WERI-Rb-1 (cell line): ENCODE data around the gene MRPL32.

Experiments
- DNase-seq: peaks from one replicate; pipeline ENCODE4 v3.0.0-alpha.2; 2020
- H3K27ac ChIP-seq: fragments of 250-450 bp; sonication (Bioruptor Pico); 2 replicates; pipeline ENCODE4 v1.5.1; 2020; ENCODE audit warnings: mild to moderate bottlenecking, moderate library complexity
- H3K27me3 ChIP-seq: fragments of 250-450 bp; sonication (Bioruptor Pico); 2 replicates; pipeline ENCODE4 v1.5.1; 2021; ENCODE audit warnings: mild to moderate bottlenecking, low read depth, moderate library complexity; ENCODE audit not compliant: insufficient read depth, severe bottlenecking
- H3K36me3 ChIP-seq: fragments of 250-450 bp; sonication (Bioruptor Pico); 2 replicates; pipeline ENCODE4 v1.5.1; 2020; ENCODE audit warnings: mild to moderate bottlenecking, moderate library complexity
- H3K4me3 ChIP-seq: 2 replicates; pipeline ENCODE4 v1.5.1; 2011; ENCODE audit warnings: low read depth, mild to moderate bottlenecking, control low read depth, low read length
- H3K9me3 ChIP-seq: fragments of 250-450 bp; sonication (Bioruptor Pico); 2 replicates; pipeline ENCODE4 v1.5.1; 2021; ENCODE audit warnings: mild to moderate bottlenecking, moderate library complexity; ENCODE audit not compliant: severe bottlenecking
- TF ChIP-seq, protein P1 (sequence below): IDR thresholded peaks from 2 replicates; pipeline ENCODE4 v1.5.1; 2011; ENCODE audit warnings: low read depth, mild to moderate bottlenecking, control low read depth, inconsistent platforms, low read length

The MRPL32 gene

DNA sequence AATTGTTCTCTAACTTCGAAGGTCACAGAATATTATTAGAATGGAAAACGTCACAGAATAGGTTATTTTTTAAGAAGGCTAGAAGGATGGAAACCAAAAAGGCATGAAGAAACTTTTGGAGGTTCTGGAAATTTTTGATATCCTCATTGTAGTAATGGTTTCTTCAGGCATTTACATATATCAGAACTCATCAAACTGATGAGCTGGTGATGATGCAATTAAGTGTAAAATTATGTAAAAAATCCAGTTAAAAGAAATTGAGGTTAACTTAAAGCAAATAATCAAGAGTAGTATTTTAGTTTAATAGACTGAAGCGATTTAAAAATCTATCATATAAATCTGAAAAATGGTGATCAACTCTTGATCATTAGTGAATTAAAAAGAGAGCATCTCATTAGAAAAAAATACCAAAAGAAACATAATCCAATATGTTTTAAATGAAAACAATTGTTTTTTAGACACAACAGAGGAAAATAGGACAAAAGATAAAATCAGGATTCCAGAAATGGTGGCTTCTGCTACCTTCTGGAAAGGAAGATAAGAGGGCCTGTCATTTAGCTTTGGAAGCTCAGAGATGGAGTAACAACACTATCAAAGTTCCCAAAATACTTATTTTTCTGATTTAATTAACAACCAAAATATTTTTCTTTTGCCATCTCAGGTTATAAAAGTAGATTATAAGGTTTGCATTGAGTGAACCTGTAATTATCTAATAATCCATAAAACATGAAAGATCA is 10.0 kb upstream of the MRPL32 start:
- no peak for DNase-seq
- TF ChIP-seq, protein P1, sequence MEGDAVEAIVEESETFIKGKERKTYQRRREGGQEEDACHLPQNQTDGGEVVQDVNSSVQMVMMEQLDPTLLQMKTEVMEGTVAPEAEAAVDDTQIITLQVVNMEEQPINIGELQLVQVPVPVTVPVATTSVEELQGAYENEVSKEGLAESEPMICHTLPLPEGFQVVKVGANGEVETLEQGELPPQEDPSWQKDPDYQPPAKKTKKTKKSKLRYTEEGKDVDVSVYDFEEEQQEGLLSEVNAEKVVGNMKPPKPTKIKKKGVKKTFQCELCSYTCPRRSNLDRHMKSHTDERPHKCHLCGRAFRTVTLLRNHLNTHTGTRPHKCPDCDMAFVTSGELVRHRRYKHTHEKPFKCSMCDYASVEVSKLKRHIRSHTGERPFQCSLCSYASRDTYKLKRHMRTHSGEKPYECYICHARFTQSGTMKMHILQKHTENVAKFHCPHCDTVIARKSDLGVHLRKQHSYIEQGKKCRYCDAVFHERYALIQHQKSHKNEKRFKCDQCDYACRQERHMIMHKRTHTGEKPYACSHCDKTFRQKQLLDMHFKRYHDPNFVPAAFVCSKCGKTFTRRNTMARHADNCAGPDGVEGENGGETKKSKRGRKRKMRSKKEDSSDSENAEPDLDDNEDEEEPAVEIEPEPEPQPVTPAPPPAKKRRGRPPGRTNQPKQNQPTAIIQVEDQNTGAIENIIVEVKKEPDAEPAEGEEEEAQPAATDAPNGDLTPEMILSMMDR, result no peak
- H3K9me3 ChIP-seq, result no peaks in the 10 kb centered on the region
- H3K27me3 ChIP-seq, result no peaks in the 10 kb centered on the region
- no peak overlapping the region for H3K27ac ChIP-seq
- H3K36me3 ChIP-seq, result peaks cover 86% of the 10 kb centered on the region
- no peak overlapping the region for H3K4me3 ChIP-seq

DNA sequence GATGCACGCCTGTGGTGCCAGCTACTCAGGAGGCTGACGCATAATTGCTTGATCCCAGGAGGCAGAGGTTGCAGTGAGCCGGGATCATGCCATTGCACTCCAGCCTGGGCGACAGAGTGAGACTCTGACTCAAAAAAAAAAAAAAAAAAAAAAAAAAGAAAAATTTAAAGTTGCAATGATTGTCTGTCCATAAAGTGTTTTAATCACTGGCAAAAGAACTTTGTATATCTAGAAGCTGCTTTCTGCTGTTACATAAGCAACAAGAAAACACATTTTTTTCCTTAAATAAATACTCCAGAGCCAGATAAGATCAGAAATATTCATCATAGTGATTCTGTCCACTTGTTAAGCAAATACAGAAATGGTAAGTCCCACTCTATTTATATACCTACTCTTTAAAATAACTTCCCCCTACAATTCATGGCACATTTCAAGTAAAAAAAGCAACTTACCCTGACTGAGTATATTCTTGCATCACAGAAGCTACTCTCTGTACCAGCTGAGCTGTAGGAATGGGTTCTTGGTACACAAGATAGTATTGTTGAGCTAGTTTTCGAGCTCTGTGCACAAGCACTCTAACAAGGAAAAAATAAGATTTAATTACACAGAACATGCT is 7.8 kb upstream of the MRPL32 start:
- Histone ChIP-seq H3K27ac (no peak overlapping the region), H3K9me3 (no peaks in the 10 kb centered on the region), H3K27me3 (no peaks in the 10 kb centered on the region), H3K36me3 (peaks cover 76% of the 10 kb centered on the region), H3K4me3 (no peak overlapping the region)
- TF ChIP-seq, protein P1, result no peak
- DNase-seq, result no peak

DNA sequence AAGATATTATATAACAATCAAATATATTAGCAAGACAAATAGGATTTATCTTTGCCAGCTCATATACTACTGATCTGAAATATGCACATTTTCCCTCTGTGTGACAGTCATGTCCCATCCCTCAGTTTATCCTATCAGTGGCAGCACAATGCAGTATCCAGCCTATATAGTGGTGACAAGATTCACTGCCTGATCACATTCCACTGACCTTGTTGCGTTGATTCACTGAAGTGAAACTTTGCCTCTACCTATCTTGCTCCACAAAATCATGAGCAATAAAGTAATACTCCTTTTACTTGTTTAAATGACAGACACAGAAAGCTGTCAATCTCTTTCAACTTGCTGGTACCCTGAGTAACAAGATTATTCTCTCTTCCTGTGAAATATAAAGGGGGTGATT is 6.5 kb upstream of the MRPL32 start:
- Histone ChIP-seq H3K36me3 (peaks cover 66% of the 10 kb centered on the region), H3K9me3 (no peaks in the 10 kb centered on the region), H3K27ac (no peak overlapping the region), H3K27me3 (no peaks in the 10 kb centered on the region), H3K4me3 (no peak overlapping the region)
- no peak for DNase-seq
- TF ChIP-seq, protein P1, result no peak

DNA sequence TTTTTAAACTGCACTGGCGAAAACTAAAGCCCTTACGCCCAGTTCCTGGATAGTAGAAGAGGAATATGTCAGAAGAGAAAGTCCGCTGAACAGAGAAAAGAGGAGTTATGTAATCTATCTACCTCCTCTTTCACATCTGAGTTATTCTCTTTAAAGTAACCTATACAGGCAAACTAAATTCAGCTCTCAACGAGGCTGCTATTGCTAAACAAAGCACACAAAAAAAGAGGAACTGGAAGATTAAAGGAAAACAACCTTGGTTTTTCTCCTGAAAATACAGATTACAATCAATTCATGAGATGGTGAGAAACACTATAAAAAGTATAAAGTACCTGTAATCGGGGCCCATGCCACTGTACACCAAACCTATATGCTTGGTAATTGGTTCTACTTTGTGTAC is 6.0 kb upstream of the MRPL32 start:
- Histone ChIP-seq H3K27ac (no peak overlapping the region), H3K4me3 (no peak overlapping the region), H3K27me3 (no peaks in the 10 kb centered on the region), H3K9me3 (no peaks in the 10 kb centered on the region), H3K36me3 (peaks cover 60% of the 10 kb centered on the region)
- DNase-seq, result no peak
- TF ChIP-seq, protein P1, result no peak

DNA sequence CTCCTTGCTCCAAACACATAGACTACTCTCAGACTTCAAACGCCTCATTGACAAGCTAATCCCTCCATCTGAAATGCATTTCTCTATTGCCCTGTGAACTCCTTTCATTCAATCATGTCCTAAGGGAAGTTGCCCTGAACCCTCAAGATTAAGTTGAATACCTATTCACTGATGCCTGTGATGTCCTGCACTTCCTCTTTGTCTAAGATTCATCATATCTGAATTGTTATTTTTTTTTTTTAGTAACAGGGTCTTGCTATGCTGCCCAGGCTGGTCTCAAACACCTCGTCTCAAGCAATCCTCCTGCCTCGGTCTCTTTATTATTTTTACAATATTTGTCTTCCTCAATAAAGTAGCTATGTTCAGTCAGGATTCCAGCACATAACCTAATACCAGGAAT is 3.4 kb upstream of the MRPL32 start:
- Histone ChIP-seq H3K27me3 (no peaks in the 10 kb centered on the region), H3K27ac (no peak overlapping the region), H3K4me3 (no peak overlapping the region), H3K9me3 (no peaks in the 10 kb centered on the region), H3K36me3 (peaks cover 36% of the 10 kb centered on the region)
- no peak for DNase-seq
- TF ChIP-seq, protein P1, result no peak
